Ectodermal cell (in vitro differentiated cells): ENCODE data around the gene STXBP1.

Experiments
- H3K27ac ChIP-seq: 2 replicates; pipeline ENCODE4 v1.7.0; 2013; ENCODE audit warnings: mild to moderate bottlenecking, low read depth, low read length; ENCODE audit not compliant: insufficient read depth, poor library complexity, severe bottlenecking
- H3K27me3 ChIP-seq: 2 replicates; pipeline ENCODE4 v1.7.0; 2013; ENCODE audit warnings: mild to moderate bottlenecking, low read length; ENCODE audit not compliant: insufficient read depth, control insufficient read depth, poor library complexity, severe bottlenecking
- H3K36me3 ChIP-seq: one replicate; pipeline ENCODE4 v1.7.0; 2013; ENCODE audit warnings: low read length; ENCODE audit not compliant: control insufficient read depth, insufficient read depth
- H3K4me1 ChIP-seq: one replicate; pipeline ENCODE4 v1.7.0; 2013; ENCODE audit warnings: low read length; ENCODE audit not compliant: control insufficient read depth, insufficient read depth
- H3K4me3 ChIP-seq: 2 replicates; pipeline ENCODE4 v1.7.0; 2013; ENCODE audit warnings: low read depth, low read length, control low read depth; ENCODE audit not compliant: insufficient read depth
- H3K9me3 ChIP-seq: 2 replicates; pipeline ENCODE4 v1.7.0; 2013; ENCODE audit warnings: mild to moderate bottlenecking, low read length, moderate library complexity; ENCODE audit not compliant: control insufficient read depth
- WGBS, 2 experiments: methylation state at CpG; one replicate each; pipeline ENCODE4 v1.1.7; 2013; ENCODE audit warnings: missing lambda C conversion rate in 2 of 2; 5-methylcytosine and 5-hydroxymethylcytosine counted together

STXBP1 gene

GRCh38 chr9:127595611-127596010 lies 16.5 kb upstream of the STXBP1 start:
- H3K4me1 ChIP-seq: no peaks in the 10 kb centered on the region
- no peak overlapping the region for H3K4me3 ChIP-seq
- H3K9me3 ChIP-seq: no peaks in the 10 kb centered on the region
- no peak overlapping the region for H3K27ac ChIP-seq
- H3K27me3 ChIP-seq: no peaks in the 10 kb centered on the region
- 94 to 95% methylated on average over 5 of the region's 5 CpGs for WGBS, 2 experiments
- H3K36me3 ChIP-seq: no peaks in the 10 kb centered on the region

GRCh38 chr9:127598839-127599549 lies 13.1 kb upstream of the STXBP1 start:
- no peaks in the 10 kb centered on the region for H3K27me3 ChIP-seq
- H3K36me3 ChIP-seq: no peaks in the 10 kb centered on the region
- WGBS, 2 experiments: 80 to 81% methylated on average over 13 of the region's 13 CpGs
- H3K27ac ChIP-seq: no peak overlapping the region
- H3K4me3 ChIP-seq: no peak overlapping the region
- H3K4me1 ChIP-seq: no peaks in the 10 kb centered on the region
- H3K9me3 ChIP-seq: no peaks in the 10 kb centered on the region

DNA sequence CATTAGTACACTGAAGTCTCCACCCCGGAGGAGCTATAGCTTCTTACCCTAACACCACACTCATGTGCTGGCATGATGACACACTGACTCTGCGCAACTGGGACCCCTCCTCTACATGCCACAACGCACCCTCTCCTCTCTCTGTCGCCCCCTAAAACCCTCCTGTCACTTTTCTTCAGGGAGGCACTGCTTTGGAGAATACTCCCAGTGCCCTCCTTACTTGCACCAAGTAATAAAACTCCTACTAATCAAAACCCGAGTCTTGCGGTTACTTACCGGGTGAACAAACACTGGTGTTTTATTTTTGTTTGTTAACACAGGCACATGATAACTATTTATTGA lies 12.6 kb upstream of the STXBP1 start:
- Histone ChIP-seq H3K4me1 (no peaks in the 10 kb centered on the region), H3K9me3 (no peaks in the 10 kb centered on the region), H3K27me3 (no peaks in the 10 kb centered on the region), H3K27ac (no peak overlapping the region), H3K36me3 (no peaks in the 10 kb centered on the region), H3K4me3 (no peak overlapping the region)
- WGBS, 2 experiments: 66 to 79% methylated on average over 4 to 7 of the region's 7 CpGs

- H3K9me3 ChIP-seq: no peaks in the 10 kb centered on the region
- 91 to 94% methylated on average over 3 of the region's 3 CpGs for WGBS, 2 experiments
- H3K4me1 ChIP-seq: peaks cover 10% of the 10 kb centered on the region
- H3K27ac ChIP-seq: no peak overlapping the region
- H3K4me3 ChIP-seq: no peak overlapping the region
- H3K27me3 ChIP-seq: peaks cover 3% of the 10 kb centered on the region
- no peaks in the 10 kb centered on the region for H3K36me3 ChIP-seq
These were observed 8.9 kb upstream of the STXBP1 start for GRCh38 chr9:127603226-127603625.

DNA sequence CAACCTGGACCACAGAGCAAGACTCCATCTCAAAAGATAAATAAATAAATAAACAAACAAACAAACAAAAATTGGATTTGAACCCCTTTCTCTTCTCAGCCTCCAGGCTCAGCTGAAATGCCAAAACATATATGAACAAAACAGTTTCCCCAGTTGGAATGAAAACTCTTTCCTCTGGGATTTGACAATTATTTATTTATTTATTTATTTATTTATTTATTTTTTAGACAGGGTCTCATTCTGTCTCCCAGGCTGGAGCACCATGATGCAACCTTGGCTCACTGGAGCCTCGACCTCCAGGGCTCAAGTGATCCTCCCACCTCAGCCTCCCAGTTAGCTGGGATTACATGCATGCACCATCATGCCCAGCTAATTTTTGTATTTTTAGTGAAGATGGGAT lies 6.0 kb upstream of the STXBP1 start:
- no peaks in the 10 kb centered on the region for H3K36me3 ChIP-seq
- H3K4me3 ChIP-seq: no peak overlapping the region
- no peaks in the 10 kb centered on the region for H3K9me3 ChIP-seq
- H3K27ac ChIP-seq: no peak overlapping the region
- H3K4me1 ChIP-seq: peaks cover 12% of the 10 kb centered on the region
- peaks cover 31% of the 10 kb centered on the region for H3K27me3 ChIP-seq
- 85 to 92% methylated on average over 1 of the region's 1 CpG for WGBS, 2 experiments

GRCh38 chr9:127608104-127608966 lies 3.7 kb upstream of the STXBP1 start:
- Histone ChIP-seq H3K27ac (no peak overlapping the region), H3K27me3 (peaks cover 46% of the 10 kb centered on the region), H3K36me3 (no peaks in the 10 kb centered on the region), H3K9me3 (no peaks in the 10 kb centered on the region), H3K4me3 (peak overlapping the region; percentile 45), H3K4me1 (peaks cover 12% of the 10 kb centered on the region)
- WGBS, 2 experiments: 3 to 5% methylated on average over 55 of the region's 55 CpGs

GRCh38 chr9:127611603-127611898 lies 526 bp upstream of the STXBP1 start:
- H3K4me1 ChIP-seq: peaks cover 12% of the 10 kb centered on the region
- H3K9me3 ChIP-seq: no peaks in the 10 kb centered on the region
- H3K27ac ChIP-seq: no peak overlapping the region
- H3K27me3 ChIP-seq: peaks cover 56% of the 10 kb centered on the region
- peak overlapping the region; percentile 51 for H3K4me3 ChIP-seq
- H3K36me3 ChIP-seq: no peaks in the 10 kb centered on the region
- 11 to 12% methylated on average over 11 of the region's 11 CpGs for WGBS, 2 experiments

GRCh38 chr9:127612939-127613582 lies 984 bp downstream of the STXBP1 start:
- Histone ChIP-seq H3K36me3 (no peaks in the 10 kb centered on the region), H3K4me3 (peak overlapping the region; percentile 73), H3K27me3 (peaks cover 54% of the 10 kb centered on the region), H3K9me3 (no peaks in the 10 kb centered on the region), H3K4me1 (peaks cover 3% of the 10 kb centered on the region), H3K27ac (no peak overlapping the region)
- WGBS, 2 experiments: 1% methylated on average over 39 to 40 of the region's 41 CpGs

DNA sequence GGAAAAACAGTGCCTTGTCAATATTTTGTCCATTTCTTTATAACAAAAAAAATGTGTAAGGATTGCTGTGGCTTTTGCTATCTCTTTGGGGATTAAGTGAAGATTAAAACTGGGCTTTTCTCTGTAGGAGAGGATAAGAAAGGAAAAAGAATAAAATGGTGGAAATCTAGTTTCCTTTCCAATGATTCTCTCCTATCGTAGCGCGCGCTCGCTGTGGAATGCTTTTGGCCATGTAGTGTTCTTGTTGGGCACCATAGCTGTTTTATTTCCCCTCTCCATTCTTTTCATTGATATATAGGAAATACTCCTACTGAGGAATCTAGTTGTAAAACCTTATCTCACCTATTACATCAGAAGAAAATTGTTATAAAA lies 1.5 kb downstream of the STXBP1 start:
- H3K27ac ChIP-seq: no peak overlapping the region
- H3K9me3 ChIP-seq: no peaks in the 10 kb centered on the region
- H3K4me3 ChIP-seq: peak overlapping the region; percentile 73
- no peaks in the 10 kb centered on the region for H3K36me3 ChIP-seq
- 20 to 43% methylated on average over 2 to 5 of the region's 5 CpGs for WGBS, 2 experiments
- H3K4me1 ChIP-seq: peaks cover 3% of the 10 kb centered on the region
- H3K27me3 ChIP-seq: peaks cover 49% of the 10 kb centered on the region

DNA sequence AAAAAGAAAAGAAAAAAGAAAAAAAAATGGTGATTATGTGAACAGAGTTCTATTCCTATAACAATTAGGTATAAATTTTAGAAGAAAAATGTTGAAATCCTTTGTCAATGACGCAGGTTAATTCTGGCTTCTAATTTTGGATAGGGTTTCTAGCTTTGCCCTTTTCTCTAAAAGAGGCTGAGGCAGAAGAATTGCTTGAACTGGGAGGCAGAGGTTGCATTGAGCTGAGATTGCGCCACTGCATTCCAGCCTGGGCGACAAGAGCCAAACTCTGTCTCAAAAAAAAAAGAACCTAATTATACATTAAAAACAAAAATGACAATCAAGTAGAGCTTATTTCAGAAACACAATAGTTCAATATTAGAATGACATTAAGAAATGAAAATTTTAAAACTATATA lies 2.9 kb downstream of the STXBP1 start:
- Histone ChIP-seq H3K27me3 (peaks cover 35% of the 10 kb centered on the region), H3K27ac (no peak overlapping the region), H3K9me3 (no peaks in the 10 kb centered on the region), H3K4me3 (no peak overlapping the region), H3K4me1 (no peaks in the 10 kb centered on the region), H3K36me3 (no peaks in the 10 kb centered on the region)
- WGBS, 2 experiments: 79 to 81% methylated on average over 3 of the region's 3 CpGs
